Measurements from ENCODE around the gene TTPAL. TPM values are rescaled to one million over a fixed set of nuclear protein-coding genes. Genes with fewer than 3 reads are reported as not detected.

Gene TTPAL
- total RNA-seq, 1 experiment from 2014 or later: 20.4 TPM

- TF ChIP-seq ZBTB33 (IDR thresholded peaks at IDR 0.05; ENCODE audit: extremely low read depth, insufficient replicate concordance, low read length): no peak
- no peak for TF ChIP-seq FOSL1 (IDR thresholded peaks at IDR 0.05; ENCODE audit: low read depth)
- no peak for TF ChIP-seq ELF1 (IDR thresholded peaks at IDR 0.05; ENCODE audit: borderline replicate concordance, low read depth)
- TF ChIP-seq ZFX (IDR thresholded peaks at IDR 0.05): no peak
Observed at GRCh38 chr20:44442298-44443070, 33.2 kb upstream of the TTPAL start (continued).

GRCh38 chr20:44445742-44446710, 29.6 kb upstream of the TTPAL start:
- ChIA-PET RAD21 (ENCODE audit: low non-redundant PET in 1 of 2, low total read pairs in 2 of 2, uncharacterized antibody in 2 of 2, unreplicated experiment in 2 of 2) (no interaction called here), POLR2A (no interaction called here), CTCF (no interaction called here)
- Histone ChIP-seq H2AFZ (ENCODE audit: low read depth, low read length, poor library complexity, severe bottlenecking) (no peak overlapping the region), H3K4me2 (ENCODE audit: low read length) (no peak overlapping the region), H3K9ac (ENCODE audit: low read length) (no peak overlapping the region), H3K9me3 (ENCODE audit: control insufficient read depth in 1 of 2, insufficient read depth in 1 of 2, low read depth in 1 of 2, low read length in 2 of 2) (no peaks in the 10 kb centered on the region), H3K27ac (ENCODE audit: low read depth, low read length) (no peak overlapping the region), H3K4me1 (ENCODE audit: control insufficient read depth in 1 of 2, insufficient read depth in 2 of 2, low read length in 2 of 2) (no peaks in the 10 kb centered on the region), H3K4me3 (replicated peaks in 1 of 2; ENCODE audit: low read depth in 1 of 2, low read length in 2 of 2) (no peak overlapping the region), H3K79me2 (ENCODE audit: insufficient read depth, low read length) (no peaks in the 10 kb centered on the region), H4K20me1 (ENCODE audit: insufficient read depth) (no peaks in the 10 kb centered on the region), H3K9me2 (ENCODE audit: insufficient read depth) (no peaks in the 10 kb centered on the region), H3K36me3 (ENCODE audit: control insufficient read depth in 1 of 2, insufficient read depth in 2 of 2, low read length in 2 of 2) (no peaks in the 10 kb centered on the region), H3K27me3 (ENCODE audit: insufficient read depth, low read length) (no peaks in the 10 kb centered on the region)
- TF ChIP-seq ZBTB33 (IDR thresholded peaks at IDR 0.05; ENCODE audit: extremely low read depth, insufficient replicate concordance, low read length) (no peak), ZNF274 (IDR thresholded peaks at IDR 0.05; ENCODE audit: low read depth, low read length) (no peak), CEBPB (IDR thresholded peaks at IDR 0.05; ENCODE audit: low read depth) (no peak), POLR2AphosphoS5 (IDR thresholded peaks at IDR 0.05; ENCODE audit: low read depth, low read length) (no peak), ELF1 (IDR thresholded peaks at IDR 0.05; ENCODE audit: borderline replicate concordance, low read depth) (no peak), CTCF (IDR thresholded peaks at IDR 0.05 in 2 of 3, conservative IDR thresholded peaks at IDR 0.05 in 1 of 3; ENCODE audit: borderline replicate concordance in 1 of 3, insufficient read depth in 1 of 3, low read depth in 2 of 3, low read length in 2 of 3) (no peak)
- intact Hi-C loops (cut with micrococcal nuclease): no loop called here
- ATAC-seq (no peak), DNase-seq (ENCODE audit: low read depth, low spot score) (no peak)
- BruUV-seq (replicated peaks): no TSS peak

Measured in HCT116 (cell line).